Body of pancreas (tissue), 4 donors: Measurements from ENCODE around the gene KMT2C. TPM values are rescaled to one million over a fixed set of nuclear protein-coding genes. Genes with fewer than 3 reads are reported as not detected.

Experiments
- ATAC-seq: fragments of 150-250 bp; one replicate; pipeline ENCODE4 v1.9.1; 2016
- DNase-seq, 4 donors: peaks; one replicate each; pipeline ENCODE4 v3.0.0-alpha.2; 2019
- H3K27ac ChIP-seq, 4 donors: fragments of 200-600 bp; sonication (generic); 1 replicate in 3 of 4; 2 replicates in 1 of 4; pipeline versions ENCODE4 v1.5.1 to v1.6.1; 2016 to 2019; ENCODE audit warnings: mild to moderate bottlenecking in 1 of 4, mixed read lengths in 1 of 4, moderate library complexity in 1 of 4
- H3K27me3 ChIP-seq, 2 donors: fragments of 200-600 bp; sonication (generic); one replicate each; pipeline ENCODE4 v1.6.0; 2016; ENCODE audit warnings: mild to moderate bottlenecking in 1 of 2
- H3K36me3 ChIP-seq, 2 donors: fragments of 200-600 bp; sonication (generic); replicated peaks in 1 of 2; 2 replicates each; pipeline ENCODE4 v1.5.1; 2016; ENCODE audit warnings: low read depth in 2 of 2; ENCODE audit not compliant: insufficient read depth in 1 of 2
- H3K4me1 ChIP-seq: fragments of 200-600 bp; sonication (generic); one replicate; pipeline ENCODE4 v1.6.0; 2016
- H3K4me3 ChIP-seq, 2 donors: fragments of 200-600 bp; sonication (generic); 1 replicate in 1 of 2; 2 replicates in 1 of 2; pipeline ENCODE4 v1.5.1; 2016 to 2019
- H3K9me3 ChIP-seq, 3 donors: fragments of 200-600 bp; sonication (generic); 1 replicate in 2 of 3; 2 replicates in 1 of 3; pipeline ENCODE4 v1.5.1; 2016
- CTCF ChIP-seq, 7 experiments: fragments of 450-650 bp in 4 of 7; fragments of 200-600 bp in 3 of 7; sonication (generic) in 3 of 7; IDR thresholded peaks; one replicate each; pipeline ENCODE4 v1.5.1; 2016 to 2019; ENCODE audit warnings: antibody characterized with exemption in 7 of 7
- POLR2A ChIP-seq, 3 donors: fragments of 450-650 bp; IDR thresholded peaks; one replicate each; pipeline ENCODE4 v1.6.1; 2016; ENCODE audit warnings: antibody characterized with exemption in 3 of 3, mild to moderate bottlenecking in 2 of 3
- WGBS, 2 donors: methylation state at CpG; one replicate each; pipeline ENCODE4 v1.1.5; 2017; 5-methylcytosine and 5-hydroxymethylcytosine counted together
- intact Hi-C: fragments of 100-400 bp; cut with DNase I; formaldehyde crosslinking; loops from one replicate; pipeline ENCODE4 v1.15.1; 2023
- small RNA-seq: library from RNA; depleted of rRNA; stranded (forward); fragments of <200 nt; gene quantifications from one replicate; pipeline ENCODE3, GENCODE V24; 2016
- total RNA-seq, 2 donors: library from RNA; depleted of rRNA; stranded (reverse); fragments of >200 nt; gene quantifications; one replicate each; pipeline ENCODE4 v1.1.0, GENCODE V29; 2016

Gene KMT2C
- total RNA-seq, 2 donors from 2014 or later = 58.9 to 71.5 TPM

DNA sequence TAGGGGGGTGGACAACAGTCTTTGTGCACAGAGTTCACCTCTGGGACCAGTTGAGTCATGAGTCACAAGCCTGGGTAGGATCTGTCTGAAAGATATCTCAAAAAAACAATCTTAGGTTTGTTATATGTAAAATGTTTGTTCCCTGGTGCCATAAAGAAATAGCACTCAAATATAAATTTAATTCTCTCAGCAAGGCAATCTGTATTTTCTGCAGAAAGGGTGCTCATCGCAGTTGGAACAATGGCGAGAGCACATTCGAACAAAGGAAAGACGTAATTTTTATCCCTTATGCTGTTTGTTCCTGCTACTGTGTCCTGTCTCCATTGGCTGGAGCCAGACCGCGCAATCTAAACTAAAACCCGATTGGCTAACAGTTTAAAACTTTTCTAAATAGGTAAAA is 346.6 kb downstream of the KMT2C start:
- H3K27ac ChIP-seq = no peak overlapping the region
- no peaks in the 10 kb centered on the region for H3K36me3 ChIP-seq
- WGBS, 2 donors = 97 to 98% methylated on average over 7 of the region's 7 CpGs
- H3K27me3 ChIP-seq = no peaks in the 10 kb centered on the region
- intact Hi-C loops = no loop called here
- DNase-seq = no peak
- ATAC-seq = no peak
- no peaks in the 10 kb centered on the region for H3K9me3 ChIP-seq
- H3K4me3 ChIP-seq = no peak overlapping the region
- TF ChIP-seq CTCF (IDR thresholded peaks at IDR 0.05) = no peak
- no peak for TF ChIP-seq POLR2A (IDR thresholded peaks at IDR 0.05)
- H3K4me1 ChIP-seq = peaks cover 34% of the 10 kb centered on the region

DNA sequence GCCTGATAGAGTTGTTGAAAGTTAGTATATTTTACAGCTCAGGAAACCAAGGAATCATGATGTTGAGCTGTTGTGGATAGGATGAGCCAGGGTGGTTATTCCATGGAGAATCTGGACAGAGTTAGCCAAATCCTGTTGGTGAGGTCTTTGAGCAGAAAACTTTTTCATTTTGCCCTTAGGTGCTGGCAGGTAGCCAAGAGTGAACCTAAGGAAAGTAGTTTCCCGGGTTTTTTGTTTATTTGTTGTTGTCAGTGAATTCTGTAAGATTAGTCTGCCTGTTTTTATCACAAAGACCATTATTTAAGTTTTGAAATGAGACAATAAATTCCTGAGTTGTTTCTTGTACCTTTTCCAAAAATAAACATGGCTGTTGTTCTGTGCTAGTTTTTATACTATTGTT is 349.3 kb downstream of the KMT2C start:
- intact Hi-C loops = no loop called here
- TF ChIP-seq POLR2A (IDR thresholded peaks at IDR 0.05) (no peak), CTCF (IDR thresholded peaks at IDR 0.05) (no peak)
- Histone ChIP-seq H3K4me1 (peaks cover 55% of the 10 kb centered on the region), H3K9me3 (no peaks in the 10 kb centered on the region), H3K36me3 (no peaks in the 10 kb centered on the region), H3K27me3 (no peaks in the 10 kb centered on the region), H3K27ac (no peak overlapping the region), H3K4me3 (no peak overlapping the region)
- ATAC-seq = no peak
- WGBS, 2 donors = 4 to 5% methylated on average over 1 of the region's 1 CpG
- no peak for DNase-seq

- Histone ChIP-seq H3K4me1 (peaks cover 67% of the 10 kb centered on the region), H3K36me3 (no peaks in the 10 kb centered on the region), H3K4me3 (no peak overlapping the region), H3K9me3 (no peaks in the 10 kb centered on the region), H3K27me3 (no peaks in the 10 kb centered on the region), H3K27ac (peak overlapping the region in 2 of 4 donors; percentile 48 to 50)
- intact Hi-C loops = no loop called here
- no peak for DNase-seq
- 33 to 39% methylated on average over 3 of the region's 3 CpGs for WGBS, 2 donors
- no peak for ATAC-seq
- no peak for TF ChIP-seq CTCF (IDR thresholded peaks at IDR 0.05)
- no peak for TF ChIP-seq POLR2A (IDR thresholded peaks at IDR 0.05)
Measured at GRCh38 chr7:152085131-152085530, 350.7 kb downstream of the KMT2C start.

Small RNA genes lying within 50 kb of the gene (small RNA-seq; reads per million reads assigned to genes)
- not detected for gene AC104692.1
- not detected for gene AC104692.2
- not detected for gene RF00019

Other genes with a start within 250 kb of the KMT2C start
- gene XRCC2, start 240.1 kb upstream of the KMT2C start, total RNA-seq = 1 to 10 TPM in 1 of 2 donors, under 1 TPM in 1; under 0.01 to 4.6 TPM